Measurements from ENCODE around the gene ARHGAP26. TPM values are rescaled to one million over a fixed set of nuclear protein-coding genes. Genes with fewer than 3 reads are reported as not detected.

Gene ARHGAP26
- total RNA-seq, 1 donor from 2014 or later: 10.6 TPM

DNA sequence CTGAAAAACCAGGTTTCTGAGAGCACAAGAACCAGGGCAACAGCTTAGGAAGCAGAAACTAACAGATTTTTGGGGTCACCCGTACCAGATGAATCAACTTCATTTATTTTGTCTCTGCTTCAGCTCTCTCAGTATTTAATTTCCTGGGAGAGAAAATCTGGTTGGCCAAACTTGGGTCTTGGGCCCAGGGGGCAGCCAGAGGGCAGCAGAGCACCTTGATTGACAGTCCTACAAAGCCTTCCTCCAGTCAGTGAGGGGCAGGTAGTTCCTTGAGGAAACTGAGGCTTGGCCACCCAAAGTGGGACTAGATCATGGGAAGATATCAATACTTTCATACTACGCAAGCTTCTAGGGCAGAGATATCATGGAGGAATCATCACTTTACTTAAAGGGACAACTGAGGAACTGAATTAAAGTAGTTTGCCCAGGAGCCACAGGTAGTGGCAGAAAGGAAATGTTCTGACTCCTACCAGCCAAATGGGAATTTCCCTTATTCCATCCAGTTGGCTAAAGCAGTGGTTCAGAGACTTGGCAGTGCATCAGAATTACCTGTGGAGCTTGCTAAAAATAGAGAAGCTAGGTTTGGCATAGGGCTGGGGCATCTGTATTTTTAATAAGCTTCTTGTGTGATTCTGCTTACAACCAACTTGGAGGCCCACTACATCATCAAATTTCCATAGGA is 21.5 kb upstream of the ARHGAP26 start:
- DNase-seq: no peak

DNA sequence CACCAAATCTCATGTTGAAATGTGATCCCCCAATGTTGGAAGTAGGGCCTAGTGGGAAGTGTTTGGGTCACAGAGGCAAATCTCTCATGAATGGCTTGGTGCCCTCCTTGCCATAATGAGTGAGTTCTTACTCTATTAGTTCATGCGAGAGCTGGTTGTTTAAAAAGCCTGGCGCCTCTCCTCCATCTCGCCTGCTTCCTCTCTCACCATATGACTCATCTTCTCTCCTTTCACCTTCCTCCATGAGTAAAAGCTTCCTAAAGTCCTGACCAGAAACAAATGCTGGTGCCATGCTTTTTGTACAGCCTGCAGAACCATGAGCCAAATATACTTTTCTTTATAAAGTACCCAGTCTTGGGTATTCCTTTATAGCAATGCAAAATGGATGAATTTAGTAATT is 20.9 kb upstream of the ARHGAP26 start:
- no peak for DNase-seq

DNA sequence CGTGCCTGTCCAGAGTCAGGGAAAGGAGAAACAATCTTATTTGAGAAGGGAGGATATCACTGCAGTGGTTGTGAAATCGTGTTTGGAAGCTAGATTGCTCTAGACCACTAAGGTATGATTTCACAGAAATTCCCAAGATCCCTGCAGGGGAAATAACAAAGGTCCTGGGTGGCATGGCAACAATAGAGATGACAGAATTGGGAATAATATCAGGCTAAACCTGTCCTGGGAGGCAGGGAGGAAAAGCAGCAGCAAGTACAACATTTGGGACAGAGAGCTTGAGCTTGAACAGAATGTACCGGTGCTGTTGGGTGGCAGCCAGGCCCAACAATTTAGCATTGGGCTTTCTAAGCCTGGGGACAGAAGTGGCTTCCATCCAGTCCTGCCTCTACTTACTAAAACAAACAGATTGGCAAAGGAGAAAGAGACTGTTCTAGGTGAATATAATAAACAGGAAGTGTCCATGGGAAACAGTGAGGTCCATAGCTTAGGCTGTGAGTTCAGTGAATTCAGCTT is 17.0 kb upstream of the ARHGAP26 start:
- DNase-seq: peak; percentile 52

DNA sequence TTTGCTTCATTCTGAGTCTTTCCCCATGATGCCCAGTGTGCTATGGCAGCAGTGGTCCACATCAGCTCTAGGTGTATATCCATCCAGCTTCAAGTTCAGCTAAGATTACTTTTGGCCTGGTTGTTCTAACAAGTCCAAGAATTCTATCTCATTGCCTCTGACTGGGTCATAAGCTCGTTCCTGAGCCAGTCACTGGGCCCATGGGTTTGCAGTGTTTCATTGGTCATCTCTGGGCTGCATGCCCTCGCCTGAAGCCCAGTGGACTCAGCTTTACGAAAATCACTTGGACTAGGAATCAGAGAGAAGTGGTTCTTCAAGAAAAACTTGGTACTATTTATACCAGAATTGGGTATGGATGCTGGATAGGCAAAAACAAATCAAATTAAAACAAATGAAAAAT is 16.1 kb upstream of the ARHGAP26 start:
- no peak for DNase-seq

DNA sequence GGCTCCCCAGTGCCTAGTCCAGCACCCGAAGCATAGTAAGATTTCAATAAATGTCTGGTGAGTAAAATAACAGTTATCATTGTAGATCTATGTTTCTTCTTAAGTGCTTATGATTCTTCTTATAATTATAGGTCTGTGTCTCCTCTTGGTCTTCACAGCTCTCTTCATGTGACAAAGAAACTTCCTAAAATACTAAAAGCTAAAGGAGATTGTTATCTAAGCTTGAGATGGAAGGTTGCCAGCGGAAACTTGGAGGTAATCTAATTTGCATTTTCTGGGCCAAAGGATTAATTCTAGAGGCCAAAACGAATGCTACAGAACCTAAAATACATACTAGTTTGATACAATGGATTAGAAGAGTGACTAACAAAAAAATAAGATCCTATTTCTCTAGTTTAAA is 13.6 kb upstream of the ARHGAP26 start:
- DNase-seq: no peak

DNA sequence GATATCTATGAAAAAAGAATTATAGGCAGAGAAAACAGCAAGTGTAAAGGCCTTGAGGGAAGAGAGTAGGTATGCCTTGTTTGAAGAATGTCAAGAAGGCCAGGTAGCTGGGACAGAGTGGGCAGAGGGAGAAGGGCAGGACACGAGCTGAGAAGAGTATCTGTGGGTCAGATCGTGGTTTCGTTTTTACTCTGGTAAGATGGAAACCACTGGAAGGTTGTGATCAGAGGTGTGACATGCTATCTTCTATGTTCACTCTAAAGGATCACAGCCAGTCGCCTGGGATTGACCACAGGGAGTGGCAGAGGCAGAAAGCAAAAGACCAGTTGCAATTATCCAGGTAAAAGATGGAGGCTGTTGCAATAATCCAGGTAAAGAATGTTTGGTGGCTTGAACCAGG is 12.6 kb upstream of the ARHGAP26 start:
- no peak for DNase-seq

DNA sequence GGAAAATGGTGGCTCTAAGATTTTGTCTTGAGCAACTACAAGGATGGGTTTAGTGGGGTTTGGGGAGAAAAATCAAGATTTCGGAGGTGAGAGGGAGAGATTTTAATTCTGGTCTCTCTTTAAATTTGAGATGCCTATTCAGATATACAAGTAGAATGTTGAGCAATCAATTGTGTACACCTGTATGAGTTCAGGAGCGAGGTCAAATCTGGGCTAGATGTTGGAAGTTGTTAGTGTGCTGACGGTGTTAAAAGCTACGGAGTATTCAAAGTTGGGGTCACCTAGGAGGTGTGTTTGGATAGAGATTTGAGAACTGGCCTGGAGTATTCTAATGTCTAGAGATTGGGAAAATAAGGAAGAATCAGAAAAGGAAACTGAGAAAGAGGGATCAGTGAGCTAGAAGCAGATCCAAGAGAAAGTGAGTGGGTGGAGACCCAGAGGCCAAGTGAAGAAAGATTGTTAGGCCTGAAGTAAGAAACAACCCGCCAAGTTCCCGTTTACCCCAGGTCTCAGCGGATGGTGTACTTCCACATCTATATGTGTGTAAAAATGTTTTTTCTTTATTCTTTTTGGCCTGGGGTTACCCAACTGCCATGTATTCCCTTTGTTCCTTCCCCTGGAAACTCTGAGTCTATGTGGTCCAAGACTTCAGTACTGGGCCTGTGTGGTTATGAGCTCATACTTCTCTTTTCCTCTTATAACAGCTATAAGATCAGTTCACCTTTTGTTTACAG is 11.9 kb upstream of the ARHGAP26 start:
- no peak for DNase-seq

DNA sequence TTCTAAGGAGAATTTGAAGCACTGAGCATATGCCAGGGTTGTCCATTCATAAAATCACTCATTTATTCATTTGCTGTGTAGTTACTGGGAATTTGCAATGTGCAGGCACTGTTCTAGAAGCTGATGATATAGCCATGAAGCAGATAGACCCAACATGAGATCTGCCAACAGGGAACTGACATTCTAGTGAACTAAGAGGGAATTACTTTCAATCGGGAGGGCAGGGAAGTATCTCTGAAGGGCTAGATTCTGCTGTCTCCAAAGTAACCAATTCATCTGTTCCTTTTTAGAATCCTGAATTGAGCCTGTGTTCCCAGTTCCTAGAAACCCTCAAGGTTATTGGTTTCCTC is 11.4 kb upstream of the ARHGAP26 start:
- no peak for DNase-seq

DNA sequence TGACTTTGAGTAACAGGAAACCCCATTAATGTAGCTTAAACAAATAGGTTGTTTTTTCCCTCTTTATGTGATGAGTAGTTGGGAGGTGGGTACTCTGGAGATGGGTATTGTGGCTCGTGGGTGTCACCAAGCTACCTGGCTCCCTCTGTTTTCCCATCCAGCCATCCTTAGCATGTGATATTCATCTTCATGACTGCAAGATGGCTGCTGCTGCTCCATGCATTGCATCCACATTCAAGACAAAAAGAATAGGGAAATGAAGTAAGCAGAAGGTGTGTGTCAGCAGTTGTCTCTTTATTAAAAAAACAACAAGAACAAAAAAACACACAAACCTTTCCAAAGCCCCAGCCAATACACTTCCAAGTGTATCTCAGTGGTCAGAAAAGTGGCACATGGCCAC is 6.5 kb upstream of the ARHGAP26 start:
- no peak for DNase-seq

DNA sequence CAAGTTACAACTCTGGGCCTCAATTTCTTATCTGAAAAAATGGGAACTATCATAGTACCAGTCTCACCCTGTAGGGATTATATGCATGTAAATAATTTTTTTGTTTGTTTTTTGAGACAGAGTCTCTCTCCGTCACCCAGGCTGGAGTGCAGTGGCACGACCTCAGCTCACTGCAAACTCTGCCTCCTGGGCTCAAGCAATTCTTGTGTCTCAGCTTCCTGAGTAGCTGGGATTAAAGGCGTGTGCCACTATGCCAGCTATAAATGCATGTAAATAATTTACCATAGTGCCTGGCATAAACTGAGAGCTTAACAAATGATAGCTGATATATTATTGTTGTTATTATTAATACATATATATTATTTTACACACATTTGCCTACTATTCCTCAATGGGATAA is 3.0 kb upstream of the ARHGAP26 start:
- DNase-seq: no peak

DNA sequence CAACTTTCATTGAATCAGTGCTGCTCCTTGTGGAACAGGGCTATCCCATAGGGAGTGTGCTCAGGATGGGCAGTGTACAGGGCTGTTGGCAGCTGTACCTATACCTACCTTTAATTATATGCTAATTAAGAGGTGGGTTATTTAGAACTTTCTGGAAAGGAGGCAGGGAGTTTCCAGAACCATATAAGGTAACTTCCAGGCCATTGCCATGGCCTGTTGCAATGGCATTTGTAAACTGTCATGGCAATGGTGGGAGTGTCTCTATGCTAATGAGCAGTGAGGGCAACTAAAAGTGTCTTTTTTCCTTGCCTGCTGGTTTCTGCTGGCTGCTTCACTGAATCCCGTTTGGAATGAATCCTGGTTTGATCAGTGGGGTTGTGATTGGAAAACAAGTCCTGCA is 2.3 kb upstream of the ARHGAP26 start:
- DNase-seq: no peak

DNA sequence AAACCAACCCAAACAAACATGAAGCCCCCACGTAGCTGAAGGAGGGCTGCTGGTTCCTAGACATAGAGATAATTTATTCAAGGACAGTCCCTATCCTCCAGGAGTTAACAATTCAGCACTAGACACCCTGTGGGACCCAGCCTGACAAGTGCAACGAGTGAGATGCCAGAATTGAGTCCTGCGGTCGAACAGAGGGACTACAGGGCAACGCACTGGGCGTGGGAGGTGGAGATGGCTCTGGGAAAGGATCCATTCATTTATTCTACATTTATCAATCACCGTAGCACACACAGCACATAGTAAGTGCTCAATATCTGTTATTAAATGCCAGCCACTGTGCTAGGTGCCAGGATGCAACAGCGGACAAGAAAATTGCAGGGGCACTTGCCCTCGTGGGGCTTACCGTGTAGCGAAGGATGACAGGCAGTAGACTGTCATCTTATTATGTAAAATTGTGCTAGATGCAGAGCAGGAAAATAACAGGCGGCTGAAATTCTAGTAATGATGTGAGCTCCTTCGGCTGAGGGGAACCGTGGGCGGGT is 855 bp upstream of the ARHGAP26 start:
- no peak for DNase-seq

DNA sequence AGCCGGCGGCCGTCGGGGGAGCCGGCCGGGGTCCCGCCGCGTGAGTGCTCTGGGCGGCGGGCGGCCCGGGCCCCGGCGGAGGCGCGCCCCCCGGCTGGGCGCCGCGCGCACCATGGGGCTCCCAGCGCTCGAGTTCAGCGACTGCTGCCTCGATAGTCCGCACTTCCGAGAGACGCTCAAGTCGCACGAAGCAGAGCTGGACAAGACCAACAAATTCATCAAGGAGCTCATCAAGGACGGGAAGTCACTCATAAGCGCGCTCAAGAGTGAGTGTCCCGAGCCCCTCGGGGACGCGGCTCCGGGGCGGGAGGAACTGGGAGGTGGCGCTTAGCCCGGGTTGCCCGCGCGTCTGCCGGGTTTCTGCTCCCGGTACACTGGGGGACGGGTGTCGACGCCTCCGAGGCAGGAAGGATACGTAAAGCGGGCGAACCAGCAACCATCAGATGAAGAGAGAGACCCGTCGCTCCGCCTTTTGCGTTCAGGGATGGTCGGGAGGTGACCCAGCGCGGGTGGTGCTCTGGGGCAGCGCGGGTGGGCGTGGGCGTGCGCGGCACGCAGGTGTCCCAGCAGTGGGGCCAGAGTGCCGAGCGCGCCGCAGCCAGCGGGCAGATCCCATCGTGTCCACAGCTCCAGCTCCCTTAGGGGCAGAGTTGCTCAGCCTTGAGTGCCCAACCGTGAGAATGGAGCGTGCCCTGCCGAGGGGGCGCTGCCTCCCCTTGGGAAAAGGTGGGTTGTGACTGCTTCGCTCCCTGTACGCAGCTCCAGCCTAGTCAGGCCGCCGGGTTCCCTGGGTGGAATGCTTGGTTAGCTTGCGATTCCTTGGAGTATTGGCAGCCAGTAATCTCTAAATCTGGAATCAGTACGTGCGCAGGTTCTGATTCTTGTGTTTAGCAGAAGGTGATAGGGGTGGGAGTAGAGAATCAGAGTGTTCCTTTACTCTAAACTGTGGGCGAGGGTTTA is 753 bp downstream of the ARHGAP26 start:
- peak; percentile 38 for DNase-seq

DNA sequence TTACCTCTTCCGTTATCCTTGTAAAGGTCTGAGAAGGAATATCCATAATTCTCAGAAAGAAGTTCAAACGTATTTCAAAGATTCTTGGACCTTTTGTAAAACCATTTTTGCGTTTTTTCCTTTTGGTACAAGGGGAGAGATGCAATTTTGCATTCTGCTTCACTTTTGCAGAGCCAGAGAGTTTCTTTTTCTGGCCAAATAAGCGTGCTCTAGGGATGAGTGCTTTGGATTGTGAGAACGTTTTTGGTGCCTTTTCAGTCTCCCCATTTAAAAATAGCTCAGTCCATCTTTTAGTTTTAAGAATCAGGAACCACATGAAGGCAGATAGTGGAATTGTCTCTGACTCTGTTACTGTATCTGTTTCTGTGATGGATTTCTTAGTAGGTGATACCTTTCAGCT is 1.5 kb downstream of the ARHGAP26 start:
- no peak for DNase-seq

DNA sequence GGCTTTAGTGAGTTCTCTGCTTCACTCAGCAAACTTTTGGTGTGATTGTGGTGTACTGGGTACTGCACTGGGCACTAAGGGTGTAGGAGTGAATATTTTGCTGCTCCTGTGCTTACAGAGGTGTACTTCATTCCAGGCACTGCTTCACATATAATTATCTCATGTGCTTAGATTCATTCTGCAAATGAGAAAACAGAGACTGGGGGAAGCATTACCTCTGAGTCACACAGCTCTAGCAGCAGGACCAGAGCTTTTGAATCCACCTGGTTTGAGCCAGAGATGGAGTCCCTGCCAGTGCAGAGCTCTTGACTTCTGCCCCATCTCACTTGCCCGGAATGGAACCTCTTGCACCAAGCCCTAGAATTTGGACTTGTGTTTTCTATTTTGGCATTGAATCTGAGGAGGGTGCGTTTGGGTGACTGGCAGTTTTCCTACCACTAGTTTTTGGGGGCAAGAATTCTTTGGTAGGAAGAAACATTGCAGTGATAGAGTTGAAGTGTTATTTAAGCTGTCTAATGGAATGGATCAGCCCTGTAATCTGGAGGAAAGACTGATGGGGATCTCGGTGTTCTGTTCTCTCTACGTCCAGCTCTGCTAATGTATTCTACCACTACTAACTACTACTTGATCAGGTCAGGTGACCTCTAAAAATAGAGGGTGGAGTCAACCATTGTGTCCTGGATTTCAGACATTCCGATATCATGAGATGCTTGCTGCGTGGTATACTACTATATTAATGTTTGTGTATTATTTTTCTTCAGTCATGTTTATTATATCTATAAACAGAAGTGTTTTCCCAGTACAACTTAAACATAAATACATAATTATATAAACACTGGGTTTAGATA is 2.5 kb downstream of the ARHGAP26 start:
- no peak for DNase-seq

DNA sequence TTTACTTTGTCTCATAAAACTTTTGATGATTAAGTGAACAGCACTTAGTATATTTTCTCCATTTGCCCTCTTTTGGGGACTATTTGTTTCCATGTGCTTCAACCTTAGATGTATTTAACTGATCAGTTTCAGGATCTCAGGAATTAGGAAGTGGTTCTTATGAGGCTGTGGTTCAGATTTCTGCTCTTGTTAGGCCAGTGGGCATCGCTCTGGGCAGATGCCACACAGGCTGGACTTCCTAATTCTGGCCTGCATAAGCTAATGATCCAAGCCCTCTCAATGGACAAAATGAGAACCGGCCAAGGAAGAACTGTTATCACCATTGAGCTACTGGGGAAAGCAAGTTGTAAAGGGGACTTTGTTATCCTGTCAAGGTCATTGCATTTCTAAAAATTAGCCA is 6.9 kb downstream of the ARHGAP26 start:
- DNase-seq: no peak

DNA sequence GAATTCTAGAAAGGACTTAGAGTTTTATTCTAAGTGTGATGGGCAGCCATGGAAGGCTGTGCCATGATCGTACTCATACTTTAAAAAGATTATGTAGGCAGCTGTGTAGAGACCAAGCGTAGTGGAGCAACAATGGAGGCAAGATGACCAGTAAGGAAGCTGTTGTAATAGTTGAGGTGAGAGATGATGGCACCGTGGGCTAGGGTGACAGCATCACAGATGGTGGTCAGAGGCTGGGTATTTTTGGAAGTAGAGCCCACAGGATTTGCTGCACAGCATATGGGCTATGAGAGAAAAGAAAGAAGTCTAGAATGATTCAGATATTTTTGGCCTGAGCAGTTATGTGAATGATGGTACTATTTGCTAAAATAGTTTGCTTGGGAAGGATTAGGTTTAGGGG is 7.7 kb downstream of the ARHGAP26 start:
- no peak for DNase-seq

DNA sequence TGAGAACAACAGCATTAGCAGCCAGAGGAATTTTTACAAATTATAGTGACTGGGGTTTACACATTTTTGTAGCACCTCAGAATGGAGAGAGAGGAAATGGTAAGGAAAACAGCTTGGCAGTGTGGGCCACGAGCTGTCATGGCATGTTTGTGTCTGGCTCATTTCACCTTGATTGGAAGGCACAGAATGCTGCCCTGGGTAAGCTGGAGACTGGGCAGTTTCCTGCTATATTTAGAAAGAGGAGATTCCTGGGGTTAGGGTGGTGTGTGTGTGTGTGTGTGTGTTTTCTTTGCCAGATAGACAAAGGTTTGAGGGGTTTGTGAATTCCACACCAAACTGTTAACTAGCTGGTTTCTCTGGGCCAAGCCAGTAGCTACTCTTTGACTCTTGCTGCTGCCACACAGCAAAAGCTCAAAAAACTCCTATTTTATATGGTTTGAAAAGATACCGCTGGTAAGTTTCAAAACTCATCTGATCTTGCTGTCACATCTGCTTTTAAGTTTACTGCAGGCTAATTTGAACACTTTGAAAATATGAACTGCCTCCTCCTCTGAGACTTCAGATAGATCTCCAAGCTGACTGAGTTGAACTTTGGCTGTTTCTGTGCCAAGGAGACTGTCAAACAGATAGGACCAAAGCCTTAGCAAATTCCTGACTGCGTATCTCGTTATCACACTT is 9.1 kb downstream of the ARHGAP26 start:
- no peak for DNase-seq

DNA sequence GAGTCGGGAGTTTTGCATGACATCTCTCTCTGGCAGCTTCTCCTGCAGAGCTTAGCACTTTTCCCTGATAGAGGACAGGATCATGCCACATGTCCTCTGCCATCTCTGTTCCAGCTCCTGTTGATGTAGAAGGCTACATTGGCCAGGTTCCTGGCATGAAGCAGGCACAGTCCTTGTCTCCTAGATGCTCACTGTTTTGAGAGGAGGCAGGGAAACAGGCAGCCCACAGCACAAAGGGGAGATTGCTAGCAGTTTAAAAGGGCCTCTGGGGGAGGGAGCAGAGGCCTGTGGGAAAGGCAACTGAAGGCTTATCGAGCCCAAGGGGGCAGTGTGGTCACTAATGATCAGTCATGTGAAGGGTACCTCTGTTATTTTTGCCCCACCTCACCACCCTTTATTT is 10.7 kb downstream of the ARHGAP26 start:
- no peak for DNase-seq

DNA sequence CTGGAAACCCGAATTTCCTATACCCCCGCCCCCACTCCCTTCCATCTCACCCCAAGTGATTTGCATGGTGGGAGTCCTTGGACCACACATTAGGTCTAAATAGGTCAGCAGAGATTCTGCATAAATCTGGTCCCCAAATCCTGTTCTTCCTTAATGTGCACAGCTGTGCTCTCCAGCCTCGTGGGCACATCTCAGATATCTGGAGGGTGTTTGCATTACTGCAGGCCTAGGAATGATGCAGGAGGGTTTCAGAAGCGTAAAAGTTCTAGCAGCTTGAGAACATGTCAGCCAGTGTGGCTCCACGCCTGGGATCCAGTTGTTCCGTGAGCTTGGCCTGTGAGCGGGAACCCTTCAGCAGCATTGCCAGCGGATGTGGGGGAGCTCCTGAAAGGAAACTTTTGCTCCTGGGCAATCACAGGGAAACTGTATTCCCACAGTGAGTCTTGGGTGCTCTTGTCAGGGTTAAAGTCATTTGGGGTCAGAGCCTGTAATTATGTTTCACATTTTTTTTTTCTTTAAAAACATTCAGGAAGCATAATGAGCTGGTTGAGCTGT is 12.9 kb downstream of the ARHGAP26 start:
- no peak for DNase-seq
